GM12878 (cell line): ENCODE data around the gene COL3A1. TPM values are rescaled to one million over a fixed set of nuclear protein-coding genes. Genes with fewer than 3 reads are reported as not detected.

Experiments used
- ATAC-seq: fragments of 200-7000 bp; cut with Tn5 transposase; 3 replicates; pipeline ENCODE4 v1.9.1; 2020; ENCODE audit warnings: mild to moderate bottlenecking, moderate library complexity
- BruUV-seq: library from RNA; stranded (reverse); fragments of 400-500 nt; replicated peaks from 2 replicates; lab custom pipeline; 2021; lab: Mats Ljungman, UMichigan
- CTCF ChIA-PET: fragments of 300-600 bp; sonication (Branson Sonifier 250); formaldehyde crosslinking; extraction: SDS; loops from one replicate; lab custom pipeline; 2021; ENCODE audit warnings: inconsistent platforms; lab: Yijun Ruan, JAX
- POLR2A ChIA-PET: fragments of 350-600 bp; formaldehyde crosslinking; extraction: SDS; loops from one replicate; lab custom pipeline; 2021; ENCODE audit warnings: inconsistent platforms; lab: Charles Lee
- RAD21 ChIA-PET: fragments of 300-600 bp; sonication (Branson Sonifier 250); formaldehyde crosslinking; loops from one replicate; lab custom pipeline; 2023; ENCODE audit warnings: antibody characterized with exemption; ENCODE audit not compliant: unreplicated experiment; lab: Charles Lee
- SMC1A ChIA-PET: fragments of 300-600 bp; sonication (Branson Sonifier 250); formaldehyde crosslinking; loops from one replicate; lab custom pipeline; 2023; ENCODE audit not compliant: unreplicated experiment, uncharacterized antibody; lab: Charles Lee
- DNase-seq: peaks from one replicate; pipeline ENCODE4 v3.0.0-alpha.2; 2011; ENCODE audit warnings: low read depth, low spot score
- FAIRE-seq: peaks from 3 replicates; lab custom pipeline; 2011; peaks lifted over from hg19 to GRCh38; lab: Jason Lieb, UNC
- H2AFZ ChIP-seq: 2 replicates; pipeline ENCODE4 v1.6.0; 2011; ENCODE audit warnings: low read depth, low read length, control low read depth; ENCODE audit not compliant: control insufficient read depth
- H3K27ac ChIP-seq: 2 replicates; pipeline ENCODE4 v1.5.1; 2011; ENCODE audit warnings: control low read depth; ENCODE audit not compliant: control insufficient read depth, insufficient read depth
- H3K27me3 ChIP-seq, 2 experiments: replicated peaks in 1 of 2; 2 replicates each; pipeline versions ENCODE4 v1.6.0 to v1.6.1; 2011; ENCODE audit warnings: low read length in 1 of 2; ENCODE audit not compliant: control insufficient read depth in 2 of 2, insufficient read depth in 2 of 2
- H3K36me3 ChIP-seq, 2 experiments: 2 replicates each; pipeline ENCODE4 v1.5.1; 2011; ENCODE audit warnings: low read length in 1 of 2; ENCODE audit not compliant: control insufficient read depth in 2 of 2, insufficient read depth in 2 of 2
- H3K4me1 ChIP-seq: 2 replicates; pipeline ENCODE4 v1.6.1; 2011; ENCODE audit warnings: mild to moderate bottlenecking, low read length, moderate library complexity, mixed read lengths; ENCODE audit not compliant: control insufficient read depth, insufficient read depth
- H3K4me2 ChIP-seq: 2 replicates; pipeline ENCODE4 v1.6.0; 2011; ENCODE audit warnings: control low read depth; ENCODE audit not compliant: control insufficient read depth, insufficient read depth
- H3K4me3 ChIP-seq: fragments of 200-600 bp; sonication (generic); 2 replicates; pipeline ENCODE4 v1.5.1; 2016
- H3K79me2 ChIP-seq: 2 replicates; pipeline ENCODE4 v1.6.0; 2011; ENCODE audit warnings: low read length; ENCODE audit not compliant: control insufficient read depth, insufficient read depth
- H3K9ac ChIP-seq: 2 replicates; pipeline ENCODE4 v1.8.0; 2011; ENCODE audit warnings: low read length, control low read depth, mixed read lengths; ENCODE audit not compliant: control insufficient read depth, insufficient read depth
- H3K9me3 ChIP-seq: replicated peaks from 3 replicates; pipeline ENCODE4 v1.5.1; 2011; ENCODE audit warnings: mild to moderate bottlenecking, low read length; ENCODE audit not compliant: control insufficient read depth, insufficient read depth
- H4K20me1 ChIP-seq: 2 replicates; pipeline ENCODE4 v1.6.0; 2011; ENCODE audit not compliant: control insufficient read depth, insufficient read depth
- ATF3 ChIP-seq: IDR thresholded peaks from 2 replicates; pipeline ENCODE4 v1.6.1; 2011; ENCODE audit warnings: low read depth, mild to moderate bottlenecking, low read length, moderate library complexity, borderline replicate concordance; ENCODE audit errors: extremely low read depth
- CHD1 ChIP-seq: IDR thresholded peaks from 2 replicates; pipeline ENCODE4 v1.6.1; 2012; ENCODE audit warnings: low read depth, low read length, improper control_type of control experiment
- EZH2 ChIP-seq: IDR thresholded peaks from 2 replicates; pipeline ENCODE4 v1.6.1; 2012; ENCODE audit warnings: low read depth, mild to moderate bottlenecking, control low read depth, inconsistent platforms, low read length, borderline replicate concordance; ENCODE audit not compliant: control insufficient read depth
- GATAD2B ChIP-seq: fragments of 450-650 bp; conservative IDR thresholded peaks from 2 replicates; pipeline ENCODE4 v1.6.1; 2017; ENCODE audit warnings: low read depth, mild to moderate bottlenecking, moderate library complexity
- KAT2A ChIP-seq: conservative IDR thresholded peaks from 2 replicates; pipeline ENCODE4 v1.6.1; 2011; ENCODE audit warnings: low read depth, low read length; ENCODE audit not compliant: control insufficient read depth
- KDM1A ChIP-seq: fragments of 200-600 bp; sonication (generic); IDR thresholded peaks from 2 replicates; pipeline ENCODE4 v1.6.1; 2016; ENCODE audit warnings: borderline replicate concordance
- MEF2B ChIP-seq: fragments of 450-650 bp; IDR thresholded peaks from 2 replicates; pipeline ENCODE4 v1.6.1; 2018; ENCODE audit warnings: mild to moderate bottlenecking, moderate library complexity; ENCODE audit not compliant: partially characterized antibody, poor library complexity, severe bottlenecking
- MXI1 ChIP-seq: fragments of 150-350 bp; IDR thresholded peaks from 2 replicates; pipeline ENCODE4 v1.6.1; 2011; ENCODE audit warnings: low read depth, mild to moderate bottlenecking, inconsistent platforms, low read length, improper control_type of control experiment
- MYB ChIP-seq: fragments of 150-350 bp; IDR thresholded peaks from 2 replicates; pipeline ENCODE4 v1.6.1; 2014; ENCODE audit warnings: mild to moderate bottlenecking, low read depth, low read length, borderline replicate concordance
- POLR2A ChIP-seq: IDR thresholded peaks from 2 replicates; pipeline ENCODE4 v1.6.1; 2011; ENCODE audit warnings: low read depth, mild to moderate bottlenecking, low read length
- POLR2AphosphoS5 ChIP-seq: IDR thresholded peaks from 2 replicates; pipeline ENCODE4 v1.6.1; 2011; ENCODE audit warnings: mild to moderate bottlenecking, low read length, inconsistent platforms
- POU2F2 ChIP-seq: IDR thresholded peaks from 3 replicates; pipeline ENCODE4 v1.6.1; 2011; ENCODE audit warnings: low read depth, mild to moderate bottlenecking, low read length, borderline replicate concordance
- PRDM15 ChIP-seq: fragments of 450-650 bp; formaldehyde crosslinking; IDR thresholded peaks from 2 replicates; pipeline ENCODE4 v1.4.0; 2020; ENCODE audit warnings: mild to moderate bottlenecking, moderate library complexity
- SMARCA5 ChIP-seq: fragments of 450-650 bp; IDR thresholded peaks from 2 replicates; pipeline ENCODE4 v1.6.1; 2017; ENCODE audit warnings: mild to moderate bottlenecking
- SREBF1 ChIP-seq: IDR thresholded peaks from 2 replicates; pipeline ENCODE4 v1.6.1; 2012; ENCODE audit warnings: mild to moderate bottlenecking, low read length
- SUZ12 ChIP-seq: fragments of 200-600 bp; sonication (generic); IDR thresholded peaks from one replicate; pipeline ENCODE4 v1.6.1; 2018; ENCODE audit warnings: antibody characterized with exemption, mild to moderate bottlenecking; ENCODE audit not compliant: unreplicated experiment
- TBL1XR1 ChIP-seq: IDR thresholded peaks from 2 replicates; pipeline ENCODE4 v1.6.1; 2012; ENCODE audit warnings: low read depth, low read length, improper control_type of control experiment
- USF1 ChIP-seq: IDR thresholded peaks from 2 replicates; pipeline ENCODE4 v1.6.1; 2011; ENCODE audit warnings: borderline replicate concordance, low read depth, mild to moderate bottlenecking, moderate library complexity, mixed read lengths, low read length; ENCODE audit not compliant: insufficient read depth; ENCODE audit errors: extremely low read length
- YBX1 ChIP-seq: fragments of 450-650 bp; IDR thresholded peaks from 2 replicates; pipeline ENCODE4 v1.6.1; 2016; ENCODE audit warnings: antibody characterized with exemption
- YY1 ChIP-seq: IDR thresholded peaks from 2 replicates; pipeline ENCODE4 v1.6.1; 2011; ENCODE audit warnings: low read depth, mild to moderate bottlenecking, low read length
- WGBS: methylation state at CpG from one replicate; pipeline ENCODE4 v1.1.6; 2016; ENCODE audit warnings: low lambda C conversion rate; ENCODE audit not compliant: insufficient replicate concordance, insufficient coverage; ENCODE audit errors: missing lambda C conversion rate; 5-methylcytosine and 5-hydroxymethylcytosine counted together
- in situ Hi-C: fragments of 300-500 bp; cut with MboI; formaldehyde crosslinking; loops from 9 replicates; pipeline ENCODE4 v1.14.3; 2018; ENCODE audit warnings: mixed read lengths
- intact Hi-C: fragments of 100-400 bp; cut with micrococcal nuclease; formaldehyde crosslinking; loops from one replicate; pipeline ENCODE4 v1.14.2; 2022; ENCODE audit not compliant: unreplicated experiment
- polyA plus RNA-seq, 11 experiments: library from polyadenylated mRNA; depleted of rRNA in 4 of 11; unstranded in 6 of 11; stranded (reverse) in 5 of 11; fragments of >200 nt; fragmentation: Nextera tagmentation in 4 of 11; fragmentation: Illumina TruSeq in 1 of 11; extraction: Ambion mirVana in 4 of 11; extraction: Trizol in 1 of 11; gene quantifications; 1 replicate in 1 of 11; 2 replicates in 10 of 11; pipeline versions ENCODE4 v1.2.1 to v1.2.3, GENCODE V29; 2011 to 2016; ENCODE audit warnings: inconsistent platforms in 2 of 11, missing spikeins in 2 of 11, low read depth in 1 of 11
- total RNA-seq, 4 experiments: library from RNA; depleted of rRNA in 3 of 4; stranded (reverse); fragments of >200 nt in 3 of 4; fragmentation: Illumina TruSeq in 1 of 4; extraction: Trizol in 1 of 4; gene quantifications; 2 replicates each; pipeline versions ENCODE4 v1.2.1 to v1.2.3, GENCODE V29; 2013 to 2021

The COL3A1 gene
- total and polyA plus RNA-seq, 10 of the 15 experiments (the other 5 are each of a cell fraction or from before 2014, with no cell fraction given): 0.04 to 0.67 (median 0.10) TPM; not detected in 2

- BruUV-seq: no TSS peak
- no peak overlapping the region for H3K4me3 ChIP-seq
- TF ChIP-seq GATAD2B (no peak), POLR2AphosphoS5 (no peak), MXI1 (no peak), KAT2A (no peak), MEF2B (no peak), POU2F2 (no peak), USF1 (no peak), KDM1A (no peak), TBL1XR1 (no peak), MYB (no peak), CHD1 (no peak), SREBF1 (no peak), SMARCA5 (no peak), EZH2 (no peak), POLR2A (no peak), PRDM15 (CRISPR knock-in tag) (no peak), SUZ12 (no peak), YY1 (no peak), ATF3 (no peak), YBX1 (no peak)
- POLR2A ChIA-PET: no interaction called here
- ATAC-seq: no peak
- no peak overlapping the region for H3K27ac ChIP-seq
- SMC1A ChIA-PET: interaction anchor here (0.7 to 1.3 kb wide), 2 partner anchors 87 to 367 kb away, joined by 3 read pairs; no protein-coding TSS in a partner anchor
- H3K9ac ChIP-seq: no peak overlapping the region
- intact Hi-C loops: no loop called here
- RAD21 ChIA-PET: no interaction called here
- H3K9me3 ChIP-seq: no peaks in the 10 kb centered on the region
- H2AFZ ChIP-seq: no peak overlapping the region
- no peaks in the 10 kb centered on the region for H3K36me3 ChIP-seq
- in situ Hi-C loops: no loop called here
- WGBS: 10% methylated on average over 4 of the region's 4 CpGs
- no peak for DNase-seq
- H3K4me1 ChIP-seq: no peaks in the 10 kb centered on the region
- H3K4me2 ChIP-seq: no peak overlapping the region
- no peaks in the 10 kb centered on the region for H3K79me2 ChIP-seq
- CTCF ChIA-PET: no interaction called here
- no peaks in the 10 kb centered on the region for H4K20me1 ChIP-seq
- FAIRE-seq: no peak
- H3K27me3 ChIP-seq: no peaks in the 10 kb centered on the region
These were observed 82.3 kb downstream of the COL3A1 start for GRCh38 chr2:189056200-189057106.
